HepG2 (cell line): ENCODE results near the gene LASP1. TPM values are rescaled to one million over a fixed set of nuclear protein-coding genes. Genes with fewer than 3 reads are reported as not detected.
A peak's percentile ranks its signal among the peaks of the same experiment; 100 is the strongest.

Experiments used
- BRCA1 ChIP-seq: sonication (generic); formaldehyde crosslinking; IDR thresholded peaks from 2 replicates; pipeline ENCODE4 v1.4.0; 2020; ENCODE audit warnings: missing genetic modification reagents
- CHD4 ChIP-seq: fragments of 200-600 bp; sonication (generic); IDR thresholded peaks from 2 replicates; pipeline ENCODE4 v1.7.0; 2017; ENCODE audit warnings: mild to moderate bottlenecking, low read length, borderline replicate concordance
- GABPA ChIP-seq, 2 experiments: IDR thresholded peaks; 2 replicates each; pipeline ENCODE4 v1.6.1; 2011 to 2016; ENCODE audit warnings: low read depth in 2 of 2, low read length in 1 of 2, missing biosample characterization in 1 of 2, missing genetic modification characterization in 1 of 2
- KLF12 ChIP-seq: sonication (generic); formaldehyde crosslinking; IDR thresholded peaks from 2 replicates; pipeline ENCODE4 v1.4.0; 2020; ENCODE audit warnings: missing genetic modification reagents, borderline replicate concordance
- KLF13 ChIP-seq: sonication (generic); formaldehyde crosslinking; IDR thresholded peaks from 2 replicates; pipeline ENCODE4 v1.4.0; 2020; ENCODE audit warnings: mild to moderate bottlenecking, missing genetic modification reagents
- MAFG ChIP-seq: sonication (generic); formaldehyde crosslinking; IDR thresholded peaks from 2 replicates; pipeline ENCODE4 v1.5.1; 2020; ENCODE audit warnings: mild to moderate bottlenecking, missing genetic modification reagents
- MED8 ChIP-seq: sonication (generic); formaldehyde crosslinking; IDR thresholded peaks from 2 replicates; pipeline ENCODE4 v1.8.1; 2023; ENCODE audit warnings: mild to moderate bottlenecking, missing genetic modification reagents; ENCODE audit not compliant: insufficient replicate concordance
- NCOA2 ChIP-seq: sonication (generic); formaldehyde crosslinking; IDR thresholded peaks from 2 replicates; pipeline ENCODE4 v1.8.0; 2022; ENCODE audit warnings: inconsistent platforms
- RAD21 ChIP-seq: fragments of 450-650 bp; formaldehyde crosslinking; IDR thresholded peaks from 2 replicates; pipeline ENCODE4 v1.5.0; 2020; ENCODE audit warnings: mild to moderate bottlenecking
- RXRB ChIP-seq: IDR thresholded peaks from 2 replicates; pipeline ENCODE4 v1.6.1; 2016; ENCODE audit warnings: borderline replicate concordance, missing genetic modification reagents, missing compliant biosample characterization
- SALL2 ChIP-seq: sonication (generic); formaldehyde crosslinking; IDR thresholded peaks from 2 replicates; pipeline ENCODE4 v1.8.1; 2023; ENCODE audit warnings: mild to moderate bottlenecking, missing genetic modification reagents, inconsistent platforms
- SP1 ChIP-seq, 2 experiments: fragments of 450-650 bp in 1 of 2; sonication (generic) in 1 of 2; formaldehyde crosslinking in 1 of 2; IDR thresholded peaks; 2 replicates each; pipeline versions ENCODE4 v1.4.0 to v1.6.1; 2016 to 2020; ENCODE audit warnings: missing genetic modification reagents in 1 of 2
- SP140L ChIP-seq: sonication (generic); formaldehyde crosslinking; IDR thresholded peaks from 2 replicates; pipeline ENCODE4 v1.4.0; 2020; ENCODE audit warnings: missing genetic modification reagents, borderline replicate concordance
- SP2 ChIP-seq: sonication (generic); formaldehyde crosslinking; IDR thresholded peaks from 2 replicates; pipeline ENCODE4 v1.5.1; 2020; ENCODE audit warnings: mild to moderate bottlenecking, missing genetic modification reagents
- SP5 ChIP-seq: IDR thresholded peaks from 2 replicates; pipeline ENCODE4 v1.6.1; 2016; ENCODE audit warnings: low read depth, borderline replicate concordance
- U2AF2 ChIP-seq: fragments of 200-400 bp; formaldehyde crosslinking; IDR thresholded peaks from 2 replicates; pipeline ENCODE4 v1.6.1; 2017; ENCODE audit warnings: low read depth, mild to moderate bottlenecking, low read length
- XBP1 ChIP-seq: sonication (generic); formaldehyde crosslinking; IDR thresholded peaks from 2 replicates; pipeline ENCODE4 v1.5.0; 2020; ENCODE audit warnings: missing genetic modification reagents
- ZNF3 ChIP-seq: IDR thresholded peaks from 2 replicates; pipeline ENCODE4 v1.7.0; 2017; ENCODE audit warnings: inconsistent platforms
- ZNF30 ChIP-seq: sonication (generic); formaldehyde crosslinking; IDR thresholded peaks from 2 replicates; pipeline ENCODE4 v1.5.0; 2020; ENCODE audit warnings: mild to moderate bottlenecking, missing genetic modification reagents
- ZNF335 ChIP-seq: sonication (generic); formaldehyde crosslinking; IDR thresholded peaks from 2 replicates; pipeline ENCODE4 v1.4.0; 2020; ENCODE audit warnings: missing genetic modification reagents
- ZNF496 ChIP-seq: sonication (generic); formaldehyde crosslinking; IDR thresholded peaks from 2 replicates; pipeline ENCODE4 v1.8.1; 2023; ENCODE audit warnings: mild to moderate bottlenecking, moderate library complexity, missing genetic modification reagents; ENCODE audit not compliant: insufficient replicate concordance
- ZNF572 ChIP-seq: sonication (generic); formaldehyde crosslinking; IDR thresholded peaks from 2 replicates; pipeline ENCODE4 v1.5.1; 2020; ENCODE audit warnings: mild to moderate bottlenecking, missing genetic modification reagents
- ZNF614 ChIP-seq: IDR thresholded peaks from 2 replicates; pipeline ENCODE4 v1.6.1; 2018; ENCODE audit warnings: missing biosample characterization, missing genetic modification reagents, inconsistent platforms, borderline replicate concordance
- ZNF674 ChIP-seq: sonication (generic); formaldehyde crosslinking; IDR thresholded peaks from 2 replicates; pipeline ENCODE4 v1.5.0; 2020; ENCODE audit warnings: low read depth, mild to moderate bottlenecking, missing genetic modification reagents
- ZSCAN20 ChIP-seq: sonication (generic); formaldehyde crosslinking; IDR thresholded peaks from 2 replicates; pipeline ENCODE4 v1.4.0; 2020; ENCODE audit warnings: missing genetic modification reagents, mild to moderate bottlenecking, borderline replicate concordance
- polyA plus RNA-seq, 8 experiments: library from polyadenylated mRNA; depleted of rRNA in 3 of 8; stranded (reverse) in 7 of 8; unstranded in 1 of 8; fragments of >200 nt; fragmentation: Illumina TruSeq in 4 of 8; extraction: Trizol in 4 of 8; gene quantifications; 2 replicates each; pipeline versions ENCODE4 v1.2.1 to v1.2.3, GENCODE V29; 2011 to 2016; ENCODE audit warnings: low read depth in 4 of 8, missing spikeins in 1 of 8, mixed read lengths in 1 of 8; ENCODE audit not compliant: insufficient read depth in 1 of 8
- total RNA-seq, 5 experiments: library from RNA; depleted of rRNA; stranded (reverse); fragments of >200 nt; fragmentation: Illumina TruSeq; extraction: Trizol; gene quantifications; 2 replicates each; pipeline ENCODE4 v1.2.3, GENCODE V29; 2016; ENCODE audit warnings: low read depth in 1 of 5
- TF ChIP-seq, protein P1 (sequence below): sonication (generic); formaldehyde crosslinking; IDR thresholded peaks from 2 replicates; pipeline ENCODE4 v1.5.0; 2020; ENCODE audit warnings: missing genetic modification reagents
- TF ChIP-seq, protein P2 (sequence below): sonication (generic); formaldehyde crosslinking; IDR thresholded peaks from 2 replicates; pipeline ENCODE4 v1.4.0; 2020; ENCODE audit warnings: low read depth, mild to moderate bottlenecking, missing genetic modification reagents
- TF ChIP-seq, protein P3 (sequence below): sonication (generic); formaldehyde crosslinking; IDR thresholded peaks from 2 replicates; pipeline ENCODE4 v1.4.0; 2020; ENCODE audit warnings: missing genetic modification reagents

LASP1 gene
- total and polyA plus RNA-seq, 2 of the 13 experiments (the other 11 are each of a cell fraction or from before 2014, with no cell fraction given), result 70.1 to 97.0 TPM

DNA sequence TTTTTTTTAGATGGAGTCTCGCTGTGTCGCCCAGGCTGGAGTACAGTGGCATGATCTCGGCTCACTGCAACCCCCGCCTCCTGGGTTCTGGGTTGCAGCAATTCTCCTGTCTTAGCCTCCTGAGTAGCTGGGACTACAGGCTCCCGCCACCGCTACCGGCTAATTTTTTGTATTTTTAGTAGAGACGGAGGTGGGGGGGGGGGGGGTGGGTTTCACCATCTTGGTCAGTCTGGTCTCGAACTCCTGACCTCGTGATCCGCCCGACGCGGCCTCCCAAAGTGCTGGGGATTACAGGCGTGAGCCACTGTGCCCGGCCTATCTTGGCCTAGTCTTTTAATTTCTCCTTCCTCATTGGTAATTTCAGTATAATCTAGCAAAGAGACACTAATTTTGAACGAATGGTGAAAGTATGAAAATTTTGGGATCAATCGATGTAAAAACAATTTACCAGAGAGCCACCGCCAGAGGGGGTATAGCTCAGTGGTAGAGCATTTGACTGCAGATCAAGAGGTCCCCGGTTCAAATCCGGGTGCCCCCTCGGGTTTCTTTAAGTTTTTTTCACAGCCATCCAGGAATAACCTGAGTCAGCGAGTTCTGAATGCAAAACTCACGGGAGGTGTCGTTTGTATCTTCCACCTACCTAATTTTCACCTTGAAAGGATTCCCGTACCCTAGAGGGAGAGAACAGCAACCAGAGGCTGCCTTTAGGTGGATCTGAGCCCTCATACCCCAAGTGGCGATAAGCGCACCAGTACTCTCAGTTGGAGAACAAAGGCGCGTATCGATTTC is 2.5 kb upstream of the LASP1 start (continued):
- TF ChIP-seq SP5 (CRISPR knock-in tag), result 0 out of 2 replicates have a peak, but pooled peaks have one; percentile 22
- 0 out of 2 replicates have a peak, but pooled peaks have one; percentile 52 for TF ChIP-seq ZNF614 (CRISPR knock-in tag)
- TF ChIP-seq KLF13, result no peak
- TF ChIP-seq ZNF30, result 0 out of 2 replicates have a peak, but pooled peaks have one; percentile 42
- peak; percentile 84; the same call in 1 of the 2 replicates for TF ChIP-seq SP140L (CRISPR knock-in tag)
- no peak for TF ChIP-seq ZNF335 (CRISPR knock-in tag)
- peak; percentile 56; the same call in 1 of the 2 replicates for TF ChIP-seq XBP1
- TF ChIP-seq ZNF496 (CRISPR knock-in tag), result no peak
- no peak for TF ChIP-seq SP2 (CRISPR knock-in tag)
- peak; percentile 77; the same call in 1 of the 2 replicates for TF ChIP-seq CHD4
- no peak for TF ChIP-seq GABPA (IDR thresholded peaks at IDR 0.05; ENCODE audit: low read depth, low read length)
- TF ChIP-seq GABPA (CRISPR knock-in tag; IDR thresholded peaks at IDR 0.05; ENCODE audit: low read depth), result no peak; the same call in 1 of the 2 replicates
- TF ChIP-seq ZNF572 (CRISPR knock-in tag), result no peak
- TF ChIP-seq MED8 (CRISPR knock-in tag), result no peak
- TF ChIP-seq U2AF2, result no peak
- peak; percentile 73; the same call in 1 of the 2 replicates for TF ChIP-seq KLF12 (CRISPR knock-in tag)
- peak; percentile 59; the same call in 1 of the 2 replicates for TF ChIP-seq BRCA1 (CRISPR knock-in tag)
- TF ChIP-seq, protein P1, sequence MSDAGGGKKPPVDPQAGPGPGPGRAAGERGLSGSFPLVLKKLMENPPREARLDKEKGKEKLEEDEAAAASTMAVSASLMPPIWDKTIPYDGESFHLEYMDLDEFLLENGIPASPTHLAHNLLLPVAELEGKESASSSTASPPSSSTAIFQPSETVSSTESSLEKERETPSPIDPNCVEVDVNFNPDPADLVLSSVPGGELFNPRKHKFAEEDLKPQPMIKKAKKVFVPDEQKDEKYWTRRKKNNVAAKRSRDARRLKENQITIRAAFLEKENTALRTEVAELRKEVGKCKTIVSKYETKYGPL (CRISPR knock-in tag), result 0 out of 2 replicates have a peak, but pooled peaks have one; percentile 12
- TF ChIP-seq, protein P2, sequence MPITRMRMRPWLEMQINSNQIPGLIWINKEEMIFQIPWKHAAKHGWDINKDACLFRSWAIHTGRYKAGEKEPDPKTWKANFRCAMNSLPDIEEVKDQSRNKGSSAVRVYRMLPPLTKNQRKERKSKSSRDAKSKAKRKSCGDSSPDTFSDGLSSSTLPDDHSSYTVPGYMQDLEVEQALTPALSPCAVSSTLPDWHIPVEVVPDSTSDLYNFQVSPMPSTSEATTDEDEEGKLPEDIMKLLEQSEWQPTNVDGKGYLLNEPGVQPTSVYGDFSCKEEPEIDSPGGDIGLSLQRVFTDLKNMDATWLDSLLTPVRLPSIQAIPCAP (CRISPR knock-in tag), result no peak
- peak; percentile 26; the same call in 1 of the 2 replicates for TF ChIP-seq SALL2 (CRISPR knock-in tag)
- TF ChIP-seq, protein P3, sequence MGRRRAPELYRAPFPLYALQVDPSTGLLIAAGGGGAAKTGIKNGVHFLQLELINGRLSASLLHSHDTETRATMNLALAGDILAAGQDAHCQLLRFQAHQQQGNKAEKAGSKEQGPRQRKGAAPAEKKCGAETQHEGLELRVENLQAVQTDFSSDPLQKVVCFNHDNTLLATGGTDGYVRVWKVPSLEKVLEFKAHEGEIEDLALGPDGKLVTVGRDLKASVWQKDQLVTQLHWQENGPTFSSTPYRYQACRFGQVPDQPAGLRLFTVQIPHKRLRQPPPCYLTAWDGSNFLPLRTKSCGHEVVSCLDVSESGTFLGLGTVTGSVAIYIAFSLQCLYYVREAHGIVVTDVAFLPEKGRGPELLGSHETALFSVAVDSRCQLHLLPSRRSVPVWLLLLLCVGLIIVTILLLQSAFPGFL (CRISPR knock-in tag), result no peak
- peak; percentile 89 for TF ChIP-seq ZSCAN20 (CRISPR knock-in tag)
- TF ChIP-seq NCOA2 (CRISPR knock-in tag), result 0 out of 2 replicates have a peak, but pooled peaks have one; percentile 18
- TF ChIP-seq RXRB (CRISPR knock-in tag), result peak; percentile 13; the same call in 1 of the 2 replicates
- peak; percentile 39; the same call in 1 of the 2 replicates for TF ChIP-seq ZNF3 (CRISPR knock-in tag)
- TF ChIP-seq ZNF674 (CRISPR knock-in tag), result no peak
- TF ChIP-seq RAD21 (CRISPR knock-in tag), result peak; percentile 20; the same call in 1 of the 2 replicates
- no peak for TF ChIP-seq SP1 (IDR thresholded peaks at IDR 0.05)
- TF ChIP-seq SP1 (CRISPR knock-in tag; IDR thresholded peaks at IDR 0.05), result no peak
- peak; percentile 80 for TF ChIP-seq MAFG (CRISPR knock-in tag)
